Sigmoid colon (tissue), 4 donors: ENCODE measurements around the gene TCFL5.

Experiments
- CTCF ChIP-seq, 4 experiments: fragments of 450-650 bp in 3 of 4; fragments of 200-600 bp in 1 of 4; IDR thresholded peaks; one replicate each; pipeline ENCODE4 v1.5.1; 2016 to 2019; ENCODE audit warnings: antibody characterized with exemption in 4 of 4, mild to moderate bottlenecking in 3 of 4, moderate library complexity in 2 of 4
- EP300 ChIP-seq, 4 donors: sonication (generic); formaldehyde crosslinking; IDR thresholded peaks; one replicate each; pipeline ENCODE4 v1.6.1; 2017; ENCODE audit warnings: antibody characterized with exemption in 4 of 4
- POLR2A ChIP-seq, 2 donors: fragments of 450-650 bp; IDR thresholded peaks; one replicate each; pipeline ENCODE4 v1.6.1; 2016; ENCODE audit warnings: antibody characterized with exemption in 2 of 2, mild to moderate bottlenecking in 2 of 2, moderate library complexity in 2 of 2

GRCh38 chr20:62843656-62844055 lies 18.0 kb downstream of the TCFL5 start:
- TF ChIP-seq CTCF (IDR thresholded peaks at IDR 0.05): no peak
- TF ChIP-seq EP300 (IDR thresholded peaks at IDR 0.05): no peak
- no peak for TF ChIP-seq POLR2A (IDR thresholded peaks at IDR 0.05)
